ENCODE measurements around the gene MAG. TPM values are rescaled to one million over a fixed set of nuclear protein-coding genes. Genes with fewer than 3 reads are reported as not detected.
"Not testable (repeated sequence)": the region's sequence is repeated elsewhere in the genome, so short reads cannot be mapped to it uniquely, and the experiment has no call there.

MAG gene
- polyA plus RNA-seq, 12 donors = 0.11 to 1.3 (median 0.37) TPM; not detected in 4

DNA sequence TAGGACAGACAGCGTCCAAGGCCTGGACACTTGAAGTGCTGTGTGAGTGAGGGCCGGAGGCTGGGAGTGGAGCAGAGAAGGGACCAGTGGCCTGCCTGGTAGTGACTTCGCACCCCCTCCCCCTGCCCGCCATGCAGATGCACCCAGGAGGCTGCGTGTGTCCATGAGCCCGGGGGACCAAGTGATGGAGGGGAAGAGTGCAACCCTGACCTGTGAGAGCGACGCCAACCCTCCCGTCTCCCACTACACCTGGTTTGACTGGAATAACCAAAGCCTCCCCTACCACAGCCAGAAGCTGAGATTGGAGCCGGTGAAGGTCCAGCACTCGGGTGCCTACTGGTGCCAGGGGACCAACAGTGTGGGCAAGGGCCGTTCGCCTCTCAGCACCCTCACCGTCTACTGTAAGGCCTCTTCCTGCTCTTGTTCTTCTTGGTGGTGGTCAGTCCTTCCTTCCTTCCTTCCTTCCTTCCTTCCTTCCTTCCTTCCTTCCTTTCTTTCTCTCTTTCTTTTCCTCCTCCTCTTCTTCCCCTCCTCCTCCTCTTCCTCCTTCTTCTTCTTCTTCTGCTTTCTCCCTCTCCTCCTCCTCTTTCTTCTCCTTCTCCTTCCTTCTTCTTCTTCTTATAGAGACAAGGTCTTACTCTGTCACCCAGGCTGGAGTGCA, 49.7 kb downstream of the MAG start:
- DNase-seq = no peak

DNA sequence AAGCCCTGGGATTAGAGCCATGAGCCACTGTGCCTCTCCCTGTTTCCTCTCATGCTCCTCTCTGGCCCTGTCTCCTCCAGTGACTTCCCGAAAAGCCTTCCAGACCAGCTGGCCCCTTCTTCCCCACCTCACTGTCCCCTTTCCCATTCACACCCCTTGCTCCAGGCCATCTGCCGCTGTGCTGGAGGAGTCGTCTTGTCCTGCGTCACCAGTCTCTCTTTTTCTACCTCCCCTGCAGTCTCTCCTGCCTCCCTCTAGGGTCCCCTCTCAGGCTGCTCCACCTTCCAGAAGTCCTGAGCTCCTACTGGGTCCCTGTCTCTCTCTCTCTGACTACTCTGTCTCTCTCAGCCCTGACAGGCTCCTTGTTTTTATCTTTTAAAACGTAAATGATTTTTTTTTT, 50.5 kb downstream of the MAG start:
- DNase-seq = no peak

DNA sequence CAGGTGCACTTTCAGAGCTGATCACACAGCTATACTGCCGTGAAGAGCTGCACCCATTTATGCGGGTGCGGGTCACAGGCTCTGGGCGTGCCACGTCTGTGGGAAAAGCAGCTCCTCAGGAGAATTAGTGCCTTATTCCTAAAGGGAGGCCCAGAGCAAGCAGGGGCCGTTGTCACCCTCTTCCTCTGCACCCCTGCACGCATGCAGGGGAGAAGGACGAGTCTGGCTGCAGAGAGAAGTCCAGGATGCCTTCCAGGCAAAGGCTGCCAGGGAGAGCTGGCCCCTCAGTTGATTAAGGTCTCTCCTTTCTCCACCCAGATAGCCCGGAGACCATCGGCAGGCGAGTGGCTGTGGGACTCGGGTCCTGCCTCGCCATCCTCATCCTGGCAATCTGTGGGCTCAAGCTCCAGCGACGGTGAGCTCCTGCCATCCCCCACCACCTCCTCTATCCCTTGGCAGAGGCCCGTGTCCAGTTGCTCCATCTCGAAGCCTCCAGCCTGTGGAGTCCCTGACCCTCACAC, 52.6 kb downstream of the MAG start:
- no peak for DNase-seq

DNA sequence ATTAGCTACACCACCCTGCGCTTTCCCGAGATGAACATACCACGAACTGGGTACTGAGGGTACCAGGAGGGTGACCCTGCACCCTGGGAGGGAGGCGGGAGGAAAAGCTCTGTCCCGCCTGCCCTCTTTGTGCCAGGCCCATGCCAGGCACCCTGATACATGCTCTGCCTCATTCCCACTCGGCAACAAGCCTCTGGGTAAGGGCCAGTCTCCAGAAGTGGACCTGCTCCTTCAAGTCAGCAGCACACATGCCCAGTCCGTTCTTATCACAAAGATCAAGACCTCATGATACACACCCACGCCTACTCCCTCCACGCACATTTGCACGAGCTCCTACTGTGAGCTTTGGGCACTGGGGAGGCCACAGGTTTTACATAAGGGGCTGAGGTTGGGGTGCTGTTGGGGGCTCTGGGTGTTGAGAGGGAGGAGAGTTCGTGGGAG, 53.7 kb downstream of the MAG start:
- DNase-seq = no peak

DNA sequence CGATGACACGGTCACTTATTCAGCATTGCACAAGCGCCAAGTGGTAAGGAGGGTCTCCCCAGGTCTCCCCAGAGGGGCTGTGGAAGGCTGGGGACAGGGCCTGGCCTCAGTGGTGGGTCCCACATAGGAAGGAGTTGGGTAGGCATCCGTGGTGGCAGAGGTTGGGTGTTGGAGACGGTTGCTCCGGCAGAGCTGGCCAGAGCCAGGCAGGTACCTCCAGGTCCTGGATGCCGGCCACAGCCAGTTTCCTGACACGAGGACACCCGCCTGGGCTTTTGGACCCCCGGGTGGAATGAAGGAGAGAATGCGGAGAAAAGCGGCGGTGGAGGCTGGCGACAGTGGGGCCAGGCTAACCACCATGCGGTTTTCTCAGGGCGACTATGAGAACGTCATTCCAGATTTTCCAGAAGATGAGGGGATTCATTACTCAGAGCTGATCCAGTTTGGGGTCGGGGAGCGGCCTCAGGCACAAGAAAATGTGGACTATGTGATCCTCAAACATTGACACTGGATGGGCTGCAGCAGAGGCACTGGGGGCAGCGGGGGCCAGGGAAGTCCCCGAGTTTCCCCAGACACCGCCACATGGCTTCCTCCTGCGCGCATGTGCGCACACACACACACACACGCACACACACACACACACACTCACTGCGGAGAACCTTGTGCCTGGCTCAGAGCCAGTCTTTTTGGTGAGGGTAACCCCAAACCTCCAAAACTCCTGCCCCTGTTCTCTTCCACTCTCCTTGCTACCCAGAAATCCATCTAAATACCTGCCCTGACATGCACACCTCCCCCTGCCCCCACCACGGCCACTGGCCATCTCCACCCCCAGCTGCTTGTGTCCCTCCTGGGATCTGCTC, 54.5 kb downstream of the MAG start:
- DNase-seq = no peak

DNA sequence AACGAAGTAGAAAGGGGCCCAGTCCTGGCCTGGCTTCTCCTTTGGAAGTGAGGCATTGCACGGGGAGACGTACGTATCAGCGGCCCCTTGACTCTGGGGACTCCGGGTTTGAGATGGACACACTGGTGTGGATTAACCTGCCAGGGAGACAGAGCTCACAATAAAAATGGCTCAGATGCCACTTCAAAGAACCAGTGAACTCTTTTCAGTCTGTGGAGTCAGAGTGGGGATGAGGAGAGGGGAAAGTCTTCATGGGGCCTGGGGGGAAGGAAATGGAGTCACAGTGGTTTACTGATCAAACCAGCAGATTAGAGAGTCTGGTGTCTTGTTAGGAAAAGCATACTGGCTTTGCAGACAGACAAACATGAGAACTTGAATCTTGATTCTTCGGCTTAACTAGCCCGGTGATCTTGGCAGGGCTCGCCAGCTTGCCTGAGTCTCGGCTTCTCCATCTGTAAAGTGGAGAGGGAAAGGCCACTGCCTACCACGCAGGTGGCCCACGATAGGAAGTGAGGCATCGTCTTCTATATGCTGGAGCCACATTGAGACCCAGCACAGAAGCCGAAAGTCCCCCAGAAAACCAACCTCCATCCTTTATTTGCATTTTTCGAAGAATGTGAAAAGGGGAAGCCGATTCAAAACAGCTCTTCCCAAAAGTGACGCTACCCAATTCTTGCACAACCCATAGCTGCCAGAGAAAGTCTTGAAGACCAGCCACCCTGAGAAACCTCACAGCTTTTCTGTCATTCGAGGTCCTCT, 55.4 kb downstream of the MAG start, which contains the start of gene FFAR1:
Gene FFAR1 (plus strand): TSS at position 732 of the 759 bp plus-strand sequence. CDS start 3,650 bp downstream, outside the sequence.
- no peak for DNase-seq

DNA sequence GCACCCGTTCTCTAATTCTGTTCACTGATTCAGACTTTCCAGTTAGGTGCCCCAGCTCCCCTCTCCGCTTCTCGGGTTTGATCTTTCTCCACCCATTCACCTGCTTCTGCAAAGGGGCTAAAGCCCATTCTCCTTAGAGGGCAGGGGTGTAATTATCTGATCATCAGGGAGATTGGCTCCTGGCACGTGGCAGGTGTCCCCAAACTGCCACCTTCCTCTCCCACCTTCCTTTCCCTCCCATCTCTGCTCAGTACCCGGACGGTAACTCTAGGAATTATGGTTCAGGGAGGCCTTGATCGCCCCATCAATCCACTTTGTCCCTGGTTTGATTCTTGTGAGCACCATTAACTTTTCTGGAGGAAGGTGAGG, 56.0 kb downstream of the MAG start:
- no peak for DNase-seq

DNA sequence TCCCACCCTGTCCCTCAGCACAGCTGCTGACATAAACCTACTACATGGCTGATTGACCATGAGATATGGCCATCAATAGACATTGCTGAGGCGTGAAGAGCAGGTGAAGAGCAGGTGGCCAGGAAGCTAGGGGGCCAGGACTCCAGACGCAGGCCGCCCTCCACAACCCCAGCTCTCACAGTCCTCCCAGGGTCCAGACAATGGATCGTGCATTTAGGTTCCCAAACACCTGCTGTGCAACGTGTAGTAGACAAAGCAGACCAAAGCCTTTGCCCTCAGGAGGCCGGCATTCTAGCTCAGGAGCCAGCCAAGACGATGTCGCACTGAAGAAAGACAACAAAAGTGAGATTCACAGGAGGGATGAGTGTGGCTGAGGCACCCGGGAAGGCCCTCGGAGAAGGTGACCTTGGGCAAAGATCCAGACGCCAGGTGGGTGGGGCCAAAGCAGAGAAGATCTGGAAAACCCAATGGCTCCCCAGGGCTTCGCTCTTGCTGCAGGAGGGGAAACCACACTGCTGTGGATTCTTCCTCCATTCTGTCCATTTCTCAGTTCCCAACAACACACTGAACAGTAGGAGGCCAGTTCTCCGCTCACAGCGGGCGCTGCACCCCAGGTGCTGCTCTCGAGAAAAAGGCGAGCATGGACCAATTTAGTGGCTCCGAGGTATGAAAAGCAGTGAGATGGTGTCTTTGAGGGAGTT, 57.1 kb downstream of the MAG start:
- DNase-seq = no peak

DNA sequence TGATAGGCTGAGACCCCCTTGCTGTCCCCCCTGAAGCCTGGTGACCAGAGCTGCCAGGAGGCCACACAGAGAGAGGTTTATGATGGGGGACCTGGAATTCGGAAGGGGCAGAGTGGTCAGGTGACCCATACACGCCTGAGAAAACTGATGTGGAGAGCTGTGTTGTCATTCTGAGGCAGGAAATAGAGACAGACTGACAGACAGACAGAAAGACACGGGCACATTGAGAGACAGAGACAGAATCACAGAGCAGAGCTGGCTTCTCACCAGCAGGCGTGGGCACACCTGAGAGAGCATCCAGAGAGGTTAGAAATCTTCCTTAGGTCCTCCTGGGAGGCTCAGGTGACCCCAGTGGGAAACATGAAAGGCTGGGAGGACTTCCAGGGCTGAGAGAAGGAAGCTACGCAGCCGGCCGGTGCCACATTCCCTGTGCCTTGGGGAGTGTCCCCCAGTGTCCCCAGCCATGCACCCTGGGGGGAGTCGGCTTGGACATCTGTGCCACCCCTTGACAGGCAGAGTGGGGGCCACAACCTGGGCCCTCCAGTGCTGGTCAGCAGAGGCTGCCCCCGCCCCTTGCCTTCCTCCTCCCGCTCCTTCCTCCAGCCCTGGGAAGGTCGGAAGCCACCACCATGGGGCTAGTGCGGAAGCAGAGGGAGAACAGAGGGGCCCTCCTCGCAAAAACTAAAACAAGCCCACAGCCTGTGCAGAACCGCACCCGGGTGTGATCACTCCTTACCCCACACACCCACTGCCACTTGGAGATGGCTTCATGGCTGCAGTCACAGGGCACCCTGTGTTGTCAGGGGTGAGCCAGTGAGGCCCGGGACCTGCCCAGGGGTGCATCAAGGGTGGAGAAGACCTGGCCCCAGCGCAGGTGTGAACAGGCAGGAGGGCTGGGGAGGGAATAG, 57.9 kb downstream of the MAG start:
- DNase-seq = no peak

DNA sequence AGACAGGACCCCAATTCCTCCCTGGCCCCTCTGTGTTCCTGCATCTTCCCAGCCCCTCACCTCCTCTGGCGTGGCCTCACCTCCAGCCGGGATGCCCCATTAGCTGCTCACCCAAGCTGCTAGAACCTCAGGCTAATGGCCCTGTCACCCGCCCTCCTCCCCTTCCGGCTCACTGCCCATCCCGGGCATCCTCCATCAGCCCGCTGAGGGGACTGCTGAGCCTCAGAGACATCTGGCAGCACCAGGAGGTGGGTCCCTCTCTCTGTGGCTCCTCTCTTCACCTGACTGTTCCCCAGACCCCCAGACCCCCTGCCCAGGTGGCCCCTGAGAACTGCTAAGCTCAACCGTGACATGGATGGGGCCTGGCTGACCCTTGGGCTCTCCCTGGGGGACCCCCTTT, 58.6 kb downstream of the MAG start:
- DNase-seq = no peak

DNA sequence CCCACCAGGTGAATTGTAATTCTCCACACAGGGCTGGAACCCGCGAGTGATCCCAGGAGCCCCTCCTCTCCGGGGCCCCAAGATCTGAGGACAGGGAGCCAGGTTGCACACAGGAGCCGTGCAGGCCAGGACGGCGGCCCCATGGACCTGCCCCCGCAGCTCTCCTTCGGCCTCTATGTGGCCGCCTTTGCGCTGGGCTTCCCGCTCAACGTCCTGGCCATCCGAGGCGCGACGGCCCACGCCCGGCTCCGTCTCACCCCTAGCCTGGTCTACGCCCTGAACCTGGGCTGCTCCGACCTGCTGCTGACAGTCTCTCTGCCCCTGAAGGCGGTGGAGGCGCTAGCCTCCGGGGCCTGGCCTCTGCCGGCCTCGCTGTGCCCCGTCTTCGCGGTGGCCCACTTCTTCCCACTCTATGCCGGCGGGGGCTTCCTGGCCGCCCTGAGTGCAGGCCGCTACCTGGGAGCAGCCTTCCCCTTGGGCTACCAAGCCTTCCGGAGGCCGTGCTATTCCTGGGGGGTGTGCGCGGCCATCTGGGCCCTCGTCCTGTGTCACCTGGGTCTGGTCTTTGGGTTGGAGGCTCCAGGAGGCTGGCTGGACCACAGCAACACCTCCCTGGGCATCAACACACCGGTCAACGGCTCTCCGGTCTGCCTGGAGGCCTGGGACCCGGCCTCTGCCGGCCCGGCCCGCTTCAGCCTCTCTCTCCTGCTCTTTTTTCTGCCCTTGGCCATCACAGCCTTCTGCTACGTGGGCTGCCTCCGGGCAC, 59.6 kb downstream of the MAG start:
- DNase-seq = no peak

DNA sequence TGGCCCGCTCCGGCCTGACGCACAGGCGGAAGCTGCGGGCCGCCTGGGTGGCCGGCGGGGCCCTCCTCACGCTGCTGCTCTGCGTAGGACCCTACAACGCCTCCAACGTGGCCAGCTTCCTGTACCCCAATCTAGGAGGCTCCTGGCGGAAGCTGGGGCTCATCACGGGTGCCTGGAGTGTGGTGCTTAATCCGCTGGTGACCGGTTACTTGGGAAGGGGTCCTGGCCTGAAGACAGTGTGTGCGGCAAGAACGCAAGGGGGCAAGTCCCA, 60.2 kb downstream of the MAG start:
- no peak for DNase-seq

DNA sequence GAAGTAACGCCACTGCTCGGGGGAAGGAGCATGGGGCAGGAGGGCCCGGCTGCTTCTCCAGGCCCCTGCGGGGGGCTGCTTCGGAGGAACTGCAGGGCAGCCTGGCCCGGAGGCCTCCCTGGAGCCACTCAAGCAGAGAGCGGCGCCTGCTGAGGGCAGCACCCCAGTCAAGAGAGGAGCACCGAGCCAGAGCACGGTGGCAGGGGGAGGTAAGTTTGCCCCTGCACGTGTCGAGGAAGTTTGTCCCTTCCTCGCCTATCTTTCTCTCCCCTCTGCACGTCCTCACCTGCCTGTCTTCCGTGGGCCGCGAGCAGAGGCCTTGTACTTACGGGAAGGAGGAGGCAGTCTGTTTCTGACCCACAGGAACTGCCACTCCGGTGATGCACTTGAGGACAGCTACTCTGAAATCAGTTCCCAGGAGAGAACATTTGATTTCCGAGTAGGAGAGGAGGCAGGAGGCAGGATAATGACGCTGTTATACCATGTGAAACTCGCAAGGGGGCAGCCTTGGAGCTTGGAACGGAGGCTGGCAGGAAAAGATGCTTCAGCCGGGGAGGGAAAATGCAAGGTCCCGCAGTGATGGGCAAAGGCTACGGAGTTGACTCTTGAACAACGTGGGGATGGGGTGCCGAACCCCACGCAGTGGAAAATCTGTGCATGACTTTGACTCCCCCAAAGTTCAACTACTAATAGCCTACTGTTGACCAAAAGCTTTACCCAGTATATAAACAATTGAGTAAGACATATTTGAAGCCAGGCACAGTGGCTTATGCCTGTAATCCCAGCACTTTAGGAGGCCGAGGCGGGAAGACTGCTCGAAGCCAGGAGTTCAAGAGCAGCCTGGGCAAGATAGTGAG, 60.7 kb downstream of the MAG start:
- DNase-seq = peak; percentile 66

DNA sequence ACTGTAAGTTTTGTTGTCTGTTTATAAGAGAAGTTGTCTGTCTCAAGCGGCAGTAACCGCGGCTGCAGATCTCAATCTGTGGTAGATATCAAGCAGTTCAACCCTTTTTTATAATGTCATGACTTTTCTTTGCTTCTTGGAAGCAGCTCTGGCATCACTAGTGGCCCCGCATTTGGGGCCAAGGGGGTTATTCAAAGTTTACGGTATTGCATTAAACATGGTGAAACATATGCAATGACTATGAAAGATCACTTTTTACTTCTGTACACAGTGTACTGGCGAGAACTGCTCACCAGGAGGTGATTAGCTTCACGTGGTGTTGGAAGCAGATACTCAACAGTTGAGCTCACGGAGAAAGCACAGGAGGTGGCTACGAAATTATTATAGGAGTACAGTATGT, 61.7 kb downstream of the MAG start:
- no peak for DNase-seq

DNA sequence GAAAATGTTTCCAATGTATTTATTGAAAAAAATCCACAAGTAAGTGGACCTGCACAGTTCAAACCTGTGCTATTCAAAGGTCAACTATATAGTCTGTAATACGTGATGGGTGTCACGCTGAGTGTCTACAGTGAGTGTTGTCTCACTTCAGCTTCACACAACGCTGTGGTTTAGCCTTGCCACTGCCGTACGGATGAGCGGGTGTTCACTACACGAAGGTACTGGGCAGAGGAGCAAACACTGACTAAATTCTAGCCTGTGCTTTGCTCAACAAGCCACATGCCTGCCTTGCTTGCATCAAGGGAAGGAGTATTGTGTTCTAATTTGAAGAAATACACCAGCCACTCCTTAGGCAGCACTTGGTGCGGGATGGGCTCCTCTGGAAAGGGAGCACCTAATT, 62.9 kb downstream of the MAG start:
- DNase-seq = no peak

DNA sequence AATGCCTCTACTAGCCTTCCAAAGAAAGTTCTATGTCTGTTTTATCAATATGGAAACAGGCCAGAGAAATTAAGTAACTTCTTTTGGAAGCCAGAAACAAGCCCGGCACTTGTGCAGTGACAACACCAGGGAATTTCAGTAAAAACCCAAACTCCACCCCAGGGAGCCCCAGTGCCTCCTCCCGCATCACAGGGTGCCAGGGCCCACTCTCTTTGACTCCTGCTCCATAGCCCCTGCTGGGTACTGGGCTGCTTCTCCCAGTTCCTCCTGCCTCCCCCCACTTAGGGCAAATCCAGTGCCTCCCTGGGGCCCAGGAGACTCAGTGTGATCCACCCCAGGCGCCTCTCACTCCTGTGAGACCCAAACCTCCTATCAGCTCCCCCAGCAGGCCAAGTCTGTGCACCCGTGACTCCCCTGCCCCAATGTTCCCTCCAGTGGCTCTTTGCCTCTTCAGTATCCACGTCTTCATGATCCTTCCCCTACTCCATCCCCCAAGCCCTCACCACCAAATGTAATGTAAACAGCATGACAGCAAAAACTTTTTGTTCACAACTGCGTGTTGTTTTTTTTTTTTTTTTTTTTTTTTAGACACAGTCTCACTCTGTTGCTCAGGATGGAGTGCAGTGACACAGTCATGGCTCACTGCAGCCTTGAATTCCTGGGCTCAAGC, 64.0 kb downstream of the MAG start:
- DNase-seq = no peak

DNA sequence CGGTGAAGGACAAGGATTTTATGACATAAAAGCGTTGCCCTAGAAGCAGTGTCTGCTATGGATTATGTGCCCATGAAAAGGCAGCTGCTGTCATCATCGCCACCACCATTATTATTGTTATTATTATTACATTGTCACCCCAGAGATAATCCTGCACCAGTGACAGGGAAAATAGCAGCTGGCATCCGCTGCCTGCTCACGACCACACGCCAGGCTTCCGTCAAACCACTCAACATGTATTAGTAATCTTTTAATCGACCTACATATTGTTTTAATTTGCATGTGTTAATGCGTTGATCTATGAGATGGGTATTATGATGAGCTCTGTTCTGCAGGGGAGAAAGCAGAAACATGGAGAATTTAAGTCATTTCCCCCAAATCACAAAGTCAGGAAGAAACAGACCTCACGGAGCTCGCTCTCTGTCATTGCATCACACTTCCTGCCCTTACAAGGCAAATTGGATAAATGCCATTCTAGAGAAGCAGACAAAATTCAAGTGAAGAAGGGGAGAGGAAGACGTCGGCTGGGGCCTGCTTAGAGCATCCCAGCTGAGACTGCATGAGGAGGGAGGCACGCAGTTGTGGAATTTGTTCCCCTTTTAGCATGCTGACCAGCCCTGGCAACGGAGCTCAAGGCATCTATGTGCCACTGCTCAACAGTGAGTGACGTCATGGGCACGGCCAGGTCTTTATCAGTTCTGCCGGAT, 66.1 kb downstream of the MAG start, which contains the start of gene FFAR3:
Gene FFAR3 (plus strand): TSS at position 594 of the 707 bp plus-strand sequence. CDS start 431 bp downstream, outside the sequence.
- no peak for DNase-seq

DNA sequence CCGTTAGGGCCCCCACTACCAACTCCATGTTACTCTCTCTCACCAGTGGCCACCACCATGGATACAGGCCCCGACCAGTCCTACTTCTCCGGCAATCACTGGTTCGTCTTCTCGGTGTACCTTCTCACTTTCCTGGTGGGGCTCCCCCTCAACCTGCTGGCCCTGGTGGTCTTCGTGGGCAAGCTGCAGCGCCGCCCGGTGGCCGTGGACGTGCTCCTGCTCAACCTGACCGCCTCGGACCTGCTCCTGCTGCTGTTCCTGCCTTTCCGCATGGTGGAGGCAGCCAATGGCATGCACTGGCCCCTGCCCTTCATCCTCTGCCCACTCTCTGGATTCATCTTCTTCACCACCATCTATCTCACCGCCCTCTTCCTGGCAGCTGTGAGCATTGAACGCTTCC, 66.9 kb downstream of the MAG start:
- not testable (repeated sequence) for DNase-seq
